IPS-NIHi11 (cell line): ENCODE data around the gene EWSR1.
A peak's percentile ranks its signal among the peaks of the same experiment; 100 is the strongest.
"Not testable (repeated sequence)": the region's sequence is repeated elsewhere in the genome, so short reads cannot be mapped to it uniquely, and the experiment has no call there.

Source experiments
- DNase-seq: peaks from one replicate; pipeline ENCODE4 v3.0.0; 2012; ENCODE audit warnings: mixed read lengths, low spot score

EWSR1 gene

DNA sequence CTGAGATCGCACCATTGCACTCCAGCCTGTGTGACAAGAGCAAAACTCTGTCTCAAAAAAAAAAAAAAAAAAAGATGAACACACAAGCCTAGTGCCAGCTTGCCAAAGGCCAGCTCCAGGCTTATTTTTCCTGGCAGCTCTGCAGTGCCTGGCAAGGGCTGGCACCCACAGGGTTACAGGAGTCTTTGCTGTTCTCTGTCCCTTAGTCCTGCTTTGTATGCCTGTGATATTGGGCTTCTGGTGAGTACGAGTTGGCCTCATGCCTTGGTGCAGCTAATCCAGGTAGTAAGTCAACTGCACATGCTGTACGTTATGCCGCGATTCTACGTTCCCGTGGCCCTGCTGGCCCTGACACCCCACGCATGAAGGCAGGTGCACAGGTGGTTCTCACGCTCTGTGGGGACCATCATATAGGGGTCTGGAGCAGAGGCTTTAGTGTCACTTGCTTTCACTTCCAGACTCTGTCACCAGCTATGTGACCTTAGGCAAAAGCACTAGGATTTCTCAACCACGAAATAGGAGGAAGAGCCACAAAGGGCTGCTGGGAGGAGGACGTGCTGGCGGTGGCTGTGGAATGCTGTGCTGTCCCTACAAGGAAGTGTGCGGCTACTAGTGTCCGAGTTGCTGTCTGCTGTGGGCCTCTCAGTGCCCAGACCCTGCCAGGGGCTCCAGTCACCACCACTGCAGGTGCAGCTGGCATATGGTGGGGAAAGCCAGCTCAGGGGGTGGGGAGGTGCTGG is 68.9 kb downstream of the EWSR1 start:
- no peak for DNase-seq

DNA sequence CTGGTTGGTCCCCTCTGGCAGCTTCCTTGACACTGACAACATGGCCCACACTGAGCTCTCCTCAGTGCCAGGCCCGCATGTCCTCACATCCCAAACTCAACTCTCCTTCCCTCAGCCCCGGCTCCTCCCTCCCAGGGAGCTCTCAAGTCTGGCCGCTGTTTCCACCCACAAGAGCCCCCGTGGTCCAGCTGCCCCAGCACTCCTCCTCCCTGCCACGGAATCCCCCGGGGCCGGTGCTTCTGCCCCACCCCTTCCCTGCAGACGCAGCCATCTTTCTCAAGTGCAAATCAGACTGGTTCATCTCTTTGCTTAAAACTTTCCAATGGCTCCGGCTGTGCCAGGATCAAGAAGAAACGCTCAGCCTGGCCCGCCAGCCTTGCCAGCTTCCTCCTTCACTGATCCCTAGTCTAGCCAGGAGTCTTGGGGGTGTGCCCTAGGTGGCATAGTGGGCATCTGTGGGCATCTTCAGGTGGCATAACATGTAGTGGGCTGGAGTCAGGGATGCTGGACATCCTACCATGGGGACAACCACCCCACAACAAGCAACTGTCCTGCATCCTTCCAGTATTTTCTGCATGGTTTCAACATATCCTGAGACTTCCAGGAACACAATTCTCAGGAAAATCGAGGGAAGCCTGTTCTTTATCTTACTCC is 69.7 kb downstream of the EWSR1 start:
- DNase-seq = no peak

DNA sequence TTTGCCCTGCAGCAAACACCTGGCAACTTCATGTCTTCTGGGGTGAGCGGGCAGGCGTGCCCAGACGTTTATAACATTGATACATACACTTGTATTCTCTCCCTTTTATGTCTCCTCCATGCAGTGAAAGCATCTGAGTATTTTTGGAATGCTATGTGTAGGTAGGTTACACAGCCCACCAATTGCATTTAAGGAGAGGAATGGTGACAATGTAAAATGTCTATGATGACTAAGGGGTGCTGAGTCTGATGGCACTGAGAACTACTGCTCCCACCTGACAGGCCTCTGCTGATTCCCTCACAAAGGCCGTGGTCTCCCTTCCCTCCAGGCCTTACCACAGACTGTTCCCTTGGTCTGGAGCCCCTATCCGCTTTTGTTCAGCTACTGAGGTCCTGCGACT is 70.3 kb downstream of the EWSR1 start:
- no peak for DNase-seq

DNA sequence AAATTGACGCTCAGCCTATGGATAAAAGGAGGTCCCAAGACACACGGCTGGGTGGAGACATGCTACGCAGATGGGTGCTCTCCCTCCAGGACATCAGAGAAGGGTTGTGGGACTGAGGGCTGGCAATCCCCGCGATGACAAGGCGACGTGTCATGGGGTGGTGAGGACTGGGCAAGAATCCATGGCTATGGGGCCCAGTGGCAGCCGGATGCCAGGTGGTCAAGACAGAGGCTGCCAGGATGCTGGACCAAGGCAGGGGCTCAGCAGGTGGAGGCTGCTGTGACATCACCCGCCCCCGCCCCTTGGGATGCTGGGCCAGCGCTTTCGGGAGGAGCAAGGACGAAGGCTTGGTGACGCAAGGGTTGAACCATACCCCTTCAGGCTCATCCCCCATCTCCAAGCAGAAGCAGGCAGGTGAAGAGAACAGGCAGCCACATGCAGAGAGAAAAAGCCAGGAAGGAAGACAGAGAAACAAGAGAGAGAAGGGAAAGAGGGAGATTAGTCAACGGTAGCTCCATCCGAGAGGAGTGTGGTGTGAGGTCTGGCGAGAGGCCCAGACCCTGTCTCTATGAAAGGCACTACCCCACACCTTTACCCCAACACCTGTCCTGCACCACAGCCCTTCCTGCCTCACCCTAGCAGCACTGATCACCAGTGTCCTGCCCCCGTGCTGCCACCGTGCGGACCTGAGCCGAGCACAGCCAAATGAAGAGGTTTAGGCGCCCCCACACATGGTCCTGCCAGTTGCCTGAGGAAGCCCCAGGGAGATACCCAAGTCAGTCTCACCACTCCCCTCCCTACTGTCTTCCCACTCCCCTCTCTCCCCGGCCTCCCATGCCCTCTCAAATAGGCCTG is 71.5 kb downstream of the EWSR1 start:
- no peak for DNase-seq

DNA sequence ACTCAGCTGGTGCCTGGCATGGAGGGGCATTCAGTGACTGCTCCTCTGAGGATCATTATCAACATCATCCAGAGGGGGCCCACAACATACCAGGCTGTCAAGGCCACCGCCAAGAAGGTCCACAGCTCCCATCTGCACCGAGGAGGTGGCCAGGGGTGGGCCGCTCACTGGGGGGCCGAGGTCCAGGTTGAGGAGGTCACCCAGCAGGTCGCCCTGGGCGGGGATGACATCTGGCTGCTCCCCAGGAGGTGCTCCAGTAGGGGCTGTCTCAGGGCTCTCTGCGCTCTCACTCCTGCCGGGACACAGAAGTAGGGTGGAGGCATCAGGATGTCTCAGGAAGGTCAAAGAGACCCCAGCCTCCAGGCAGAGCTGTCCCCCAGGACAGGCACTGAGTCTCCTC is 72.5 kb downstream of the EWSR1 start:
- no peak for DNase-seq

DNA sequence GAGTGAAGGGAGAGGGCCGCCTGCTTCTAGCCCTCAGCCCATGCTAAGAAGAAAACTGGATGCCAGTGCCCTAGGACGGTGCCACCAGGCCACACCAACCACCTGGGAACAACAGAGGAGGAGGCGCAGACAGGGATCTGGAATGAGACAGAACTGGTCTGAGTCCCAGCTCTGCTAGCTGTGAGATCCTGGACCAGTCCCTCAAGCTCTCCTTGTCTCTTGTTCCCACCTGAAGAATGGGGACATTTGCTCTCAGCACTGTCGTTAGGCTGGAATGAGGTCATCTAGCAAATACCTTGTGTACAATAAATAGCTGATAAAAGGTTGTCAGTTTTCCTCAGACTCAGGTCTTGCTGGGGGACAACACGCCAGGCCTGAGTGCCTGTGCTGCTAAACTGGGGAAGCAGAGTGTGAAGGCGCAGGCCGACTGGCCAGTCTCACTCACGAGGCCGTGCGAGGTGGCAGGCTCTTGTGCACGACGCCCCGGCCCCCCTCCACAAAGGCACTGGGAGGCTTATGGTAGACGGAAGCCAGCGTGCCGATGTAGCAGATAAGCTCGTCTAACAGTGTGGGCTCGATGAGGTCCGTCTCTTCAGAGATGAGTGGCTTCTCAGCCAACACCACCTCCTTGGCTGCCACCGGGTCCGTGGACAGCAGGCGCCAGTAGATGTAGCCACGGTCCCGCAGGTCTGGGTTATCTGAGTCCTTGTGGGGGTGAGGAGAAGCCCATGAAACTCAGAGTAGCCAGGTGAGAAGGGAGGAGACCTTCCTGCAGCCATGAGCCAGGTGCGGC is 73.2 kb downstream of the EWSR1 start:
- DNase-seq = no peak

DNA sequence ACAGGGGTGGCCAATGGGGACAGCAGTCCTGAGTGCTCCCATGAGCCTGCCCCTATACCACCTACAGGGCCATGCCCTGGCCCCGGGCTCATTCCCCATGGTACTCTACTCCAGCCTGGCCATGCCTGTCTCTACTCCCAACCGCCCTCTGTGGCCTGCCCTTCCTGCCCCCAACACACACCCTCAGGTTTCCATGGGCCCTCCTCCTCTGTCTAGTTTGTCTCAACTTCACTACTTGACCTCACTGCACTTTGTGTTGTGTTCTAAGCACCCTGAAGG is 73.7 kb downstream of the EWSR1 start:
- DNase-seq = no peak

DNA sequence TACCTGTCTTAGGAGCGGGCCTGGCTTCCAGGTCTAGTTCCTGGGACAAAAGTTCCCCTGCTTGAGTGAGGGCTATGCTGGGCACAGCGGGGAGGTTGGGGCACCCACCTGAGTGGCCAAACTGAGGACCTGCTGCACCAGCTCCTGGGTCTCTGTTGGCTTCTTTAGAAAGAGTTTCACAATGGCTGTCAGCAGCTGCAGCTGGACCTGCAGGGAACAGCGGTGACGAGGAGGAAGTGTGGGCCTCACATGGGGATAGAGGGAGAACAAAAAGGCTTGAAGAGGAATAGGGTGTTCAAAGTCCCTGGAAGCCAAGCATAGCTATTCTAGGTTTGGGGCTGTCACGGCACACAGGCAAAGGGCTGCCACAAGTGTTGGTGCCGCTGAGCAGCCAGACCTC is 74.1 kb downstream of the EWSR1 start:
- no peak for DNase-seq

DNA sequence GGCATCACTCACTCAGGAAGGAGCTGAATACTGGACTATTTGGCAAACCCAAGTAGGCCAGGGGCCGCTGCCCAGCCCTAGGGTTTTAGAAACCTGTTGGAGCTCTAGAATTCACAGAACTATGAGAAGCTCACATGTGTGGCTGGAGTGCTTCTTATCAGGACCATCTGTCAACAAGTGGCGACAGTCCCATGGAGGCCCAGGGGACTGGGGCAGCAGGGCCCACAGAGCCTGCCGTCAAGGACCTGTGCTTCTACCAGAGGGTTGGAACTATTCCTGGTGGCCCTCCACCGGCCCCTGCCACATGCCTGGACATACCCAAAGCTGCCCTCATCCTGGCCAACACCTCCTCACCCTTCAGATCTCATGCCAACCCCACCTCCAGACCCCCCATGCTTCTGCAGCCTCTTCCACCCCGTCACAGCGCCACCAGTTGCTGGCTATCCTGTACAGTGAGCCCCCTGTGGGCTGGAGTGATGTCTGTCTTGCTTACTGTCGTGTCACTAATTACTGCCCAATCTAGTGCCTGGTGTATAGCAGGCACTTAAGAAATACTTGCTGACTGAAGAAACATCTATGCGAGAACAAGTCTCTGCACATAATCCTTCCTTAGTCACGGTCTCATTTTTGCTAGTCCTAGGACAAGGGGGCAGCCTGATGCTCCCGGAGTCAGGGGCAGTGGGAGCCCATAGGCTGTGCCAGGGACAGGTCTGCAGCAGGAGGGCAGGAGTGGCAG is 74.7 kb downstream of the EWSR1 start:
- DNase-seq = no peak

DNA sequence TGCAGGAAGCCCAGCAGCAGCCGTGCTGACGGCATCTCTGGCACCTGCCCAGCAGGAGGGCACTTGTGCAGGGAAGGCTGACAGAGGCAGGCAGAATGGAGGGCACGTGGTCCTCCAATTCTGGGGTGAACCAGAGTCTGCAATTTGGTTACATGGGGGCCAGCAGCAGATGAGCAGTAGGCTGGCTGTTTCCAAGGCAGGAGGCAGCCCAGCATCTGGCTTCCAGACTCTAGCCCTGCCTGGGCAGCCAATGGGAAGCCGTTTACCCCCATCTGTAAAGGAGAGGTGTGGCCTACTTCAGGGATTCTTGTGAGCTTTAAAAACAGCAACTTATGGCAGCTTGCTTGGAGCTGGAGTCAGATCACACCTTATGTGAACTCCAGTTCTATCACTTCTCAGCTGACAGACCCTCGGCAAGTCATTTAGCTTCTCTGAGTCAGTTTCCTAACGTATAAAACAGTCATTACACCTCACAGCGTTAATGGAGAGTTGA is 75.3 kb downstream of the EWSR1 start:
- peak; percentile 62 for DNase-seq

DNA sequence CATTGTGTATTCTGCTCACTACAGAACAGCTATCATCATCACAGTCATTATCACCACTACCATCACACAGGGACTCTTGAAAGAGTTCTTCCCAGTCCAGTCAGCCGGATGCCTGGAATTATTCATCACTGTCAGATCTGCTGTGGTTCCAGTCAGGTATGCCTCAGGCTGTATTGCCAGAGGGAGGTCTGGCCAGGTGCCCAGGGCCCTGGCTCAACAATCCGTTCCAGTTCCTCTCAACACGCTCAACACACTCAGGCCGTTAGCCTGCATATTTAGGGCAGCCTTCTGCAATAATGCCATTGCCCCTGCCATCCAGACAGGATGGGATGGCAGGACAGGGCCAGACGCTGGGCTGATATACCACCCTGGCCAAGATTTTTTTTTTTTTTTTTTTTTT is 76.1 kb downstream of the EWSR1 start:
- DNase-seq = peak; percentile 62

DNA sequence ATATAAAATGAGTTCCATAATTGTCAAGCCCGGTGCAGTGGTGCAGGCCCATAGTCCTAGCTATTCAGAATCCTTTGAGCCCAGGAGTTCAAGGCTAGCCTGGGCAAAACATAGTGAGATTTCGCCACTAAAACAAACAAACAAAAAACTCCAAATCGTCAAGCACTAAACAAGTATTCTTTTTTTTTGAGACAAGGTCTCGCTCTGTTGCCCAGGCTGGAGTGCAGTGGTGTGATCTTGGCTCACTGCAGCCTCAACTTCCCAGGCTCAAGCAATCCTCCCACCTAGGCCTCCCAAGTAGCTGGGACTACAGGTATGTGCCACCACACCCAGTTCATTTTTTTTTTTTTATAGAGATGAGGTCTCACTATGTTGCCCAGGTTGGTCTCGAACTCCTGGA is 76.8 kb downstream of the EWSR1 start:
- DNase-seq = not testable (repeated sequence)

DNA sequence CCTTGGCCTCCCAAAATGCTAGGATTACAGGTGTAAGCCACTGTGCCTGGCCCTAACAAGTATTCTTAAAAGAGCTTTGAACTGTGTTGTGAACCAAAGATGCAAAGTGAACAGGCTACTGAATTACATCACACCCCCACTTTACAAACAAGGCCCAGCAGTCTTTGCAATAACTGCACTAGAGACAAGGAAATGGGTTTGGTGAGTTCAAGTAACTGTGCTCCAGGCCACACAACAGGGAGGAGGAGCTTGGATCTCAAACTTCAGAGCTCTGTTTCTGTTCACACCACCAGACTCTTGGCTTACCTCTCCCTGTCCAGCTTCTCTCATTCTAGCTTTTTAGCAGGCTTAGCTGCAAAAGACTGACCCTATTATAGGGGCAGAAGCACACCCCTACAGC is 77.9 kb downstream of the EWSR1 start:
- no peak for DNase-seq

DNA sequence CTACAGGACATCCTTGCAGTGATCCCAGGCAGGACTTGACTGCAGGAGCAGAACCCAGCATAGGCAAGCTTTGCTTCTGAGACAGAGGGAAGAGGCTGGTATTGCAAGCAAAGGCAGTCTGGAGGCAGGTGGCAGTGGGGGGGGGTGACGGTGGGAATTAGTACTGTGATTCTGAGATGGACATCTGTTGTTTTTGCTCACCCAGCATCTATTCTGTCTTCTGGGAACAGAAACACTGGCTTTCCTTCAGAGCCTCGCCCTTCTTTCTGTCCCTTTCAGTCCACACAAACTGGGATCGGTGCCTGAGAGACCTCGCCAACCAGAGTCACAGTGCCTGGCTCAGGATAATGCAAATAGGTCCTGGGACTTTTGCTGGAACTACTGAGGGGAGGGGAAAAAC is 78.6 kb downstream of the EWSR1 start:
- DNase-seq = no peak

DNA sequence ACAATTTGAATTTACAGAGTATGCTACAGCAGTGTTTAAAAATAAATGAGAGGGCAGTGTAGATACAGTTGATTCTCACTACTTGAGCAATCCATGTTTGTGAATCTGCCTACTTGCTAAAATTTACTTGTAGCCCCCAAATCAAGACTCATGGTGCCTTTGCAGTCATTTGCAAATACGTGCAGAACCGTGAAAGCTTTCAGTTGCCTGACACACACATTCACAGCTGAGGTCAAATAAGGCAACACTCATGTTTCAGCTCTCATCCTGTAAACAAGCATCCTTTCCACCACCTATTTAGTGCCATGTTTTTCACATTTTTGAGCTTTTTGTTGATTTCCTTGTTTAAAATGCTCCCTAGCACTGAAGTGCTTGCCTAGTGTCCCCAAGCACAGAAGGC is 80.0 kb downstream of the EWSR1 start:
- no peak for DNase-seq

DNA sequence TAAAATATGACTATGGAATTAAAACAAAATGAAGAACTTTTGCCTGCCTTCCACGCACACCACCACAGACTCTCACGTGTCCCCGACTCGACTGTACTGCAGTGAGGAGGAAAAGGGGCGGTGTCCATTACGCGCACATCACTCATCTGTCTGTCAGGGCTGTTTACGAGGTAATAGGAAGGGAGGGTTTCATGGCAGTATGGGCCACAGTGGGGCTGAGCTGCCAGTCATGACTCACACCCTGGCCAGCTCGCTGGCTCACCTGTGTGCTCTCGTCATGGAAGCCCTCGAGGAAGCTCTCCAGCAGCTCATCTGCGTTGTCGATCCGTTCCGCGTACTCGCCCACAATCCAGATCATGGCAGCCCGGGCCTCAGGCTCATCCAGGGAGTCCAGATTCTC is 80.9 kb downstream of the EWSR1 start:
- DNase-seq = no peak
